ELF-1 (cell line): ENCODE data around the gene ZNF804A.

ENCODE experiments used
- DNase-seq: peaks from one replicate; pipeline ENCODE4 v3.0.0-alpha.2; 2016; ENCODE audit warnings: low read depth, low spot score

Gene ZNF804A

GRCh38 chr2:184938221-184938985, 340.1 kb downstream of the ZNF804A start:
- peak; percentile 8 for DNase-seq

GRCh38 chr2:184945326-184945725, 347.0 kb downstream of the ZNF804A start:
- no peak for DNase-seq

GRCh38 chr2:184945824-184946223, 347.5 kb downstream of the ZNF804A start:
- DNase-seq: no peak

GRCh38 chr2:184956856-184957255, 358.5 kb downstream of the ZNF804A start:
- DNase-seq: no peak

GRCh38 chr2:184971546-184972068, 373.3 kb downstream of the ZNF804A start:
- DNase-seq: no peak
